ENCODE results near the gene NCOR2. TPM values are rescaled to one million over a fixed set of nuclear protein-coding genes. Genes with fewer than 3 reads are reported as not detected.

Gene NCOR2
- total RNA-seq, 1 experiment from 2014 or later = 326 TPM

GRCh38 chr12:124543590-124544310 is 23.7 kb downstream of the NCOR2 start (continued):
- TF ChIP-seq ATF2 (CRISPR knock-in tag; IDR thresholded peaks at IDR 0.05; ENCODE audit: borderline replicate concordance, low read depth) = no peak
- TF ChIP-seq OVOL2 (CRISPR knock-in tag; IDR thresholded peaks at IDR 0.05; ENCODE audit: borderline replicate concordance) = no peak
- no peak for TF ChIP-seq HMGA2 (CRISPR knock-in tag; IDR thresholded peaks at IDR 0.05)
- no peak for TF ChIP-seq ZNF671 (CRISPR knock-in tag; IDR thresholded peaks at IDR 0.05)
- TF ChIP-seq KAT7 (CRISPR knock-in tag; IDR thresholded peaks at IDR 0.05; ENCODE audit: borderline replicate concordance) = no peak
- no peak for TF ChIP-seq CBFB (CRISPR knock-in tag; IDR thresholded peaks at IDR 0.05; ENCODE audit: low read depth)
- TF ChIP-seq SMAD3 (CRISPR knock-in tag; IDR thresholded peaks at IDR 0.05; ENCODE audit: borderline replicate concordance) = no peak
- no peak for TF ChIP-seq ESRRA (CRISPR knock-in tag; IDR thresholded peaks at IDR 0.05; ENCODE audit: borderline replicate concordance)
- no peak for TF ChIP-seq ZNF423 (CRISPR knock-in tag; IDR thresholded peaks at IDR 0.05)
- TF ChIP-seq GRHL2 (CRISPR knock-in tag; IDR thresholded peaks at IDR 0.05; ENCODE audit: insufficient replicate concordance, severe bottlenecking) = no peak

GRCh38 chr12:124543052-124543589 is 24.3 kb downstream of the NCOR2 start:
- peak; percentile 15 for ATAC-seq
- ChIA-PET CTCF (no interaction called here), POLR2A (no interaction called here)
- Mint-ChIP-seq H3K4me3 (no peak overlapping the region), H3K36me3 (no peaks in the 10 kb centered on the region), H3K27ac (peak overlapping the region; percentile 53; the same call in 1 of the 2 replicates), H3K9me3 (no peaks in the 10 kb centered on the region), H3K4me1 (peaks cover 56% of the 10 kb centered on the region), H3K27me3 (ENCODE audit: low read depth) (no peaks in the 10 kb centered on the region)
- DNase-seq (ENCODE audit: low spot score) = no peak
- TF ChIP-seq ZNF396 (CRISPR knock-in tag; IDR thresholded peaks at IDR 0.05; ENCODE audit: borderline replicate concordance) = no peak
- TF ChIP-seq ARID4B (CRISPR knock-in tag; IDR thresholded peaks at IDR 0.05; ENCODE audit: borderline replicate concordance) = no peak
- no peak for TF ChIP-seq IRF2 (CRISPR knock-in tag; IDR thresholded peaks at IDR 0.05; ENCODE audit: borderline replicate concordance, low read depth)
- TF ChIP-seq ZNF532 (CRISPR knock-in tag; IDR thresholded peaks at IDR 0.05; ENCODE audit: borderline replicate concordance) = no peak
- TF ChIP-seq KAT7 (CRISPR knock-in tag; IDR thresholded peaks at IDR 0.05; ENCODE audit: borderline replicate concordance) = no peak
- TF ChIP-seq ZNF232 (CRISPR knock-in tag; IDR thresholded peaks at IDR 0.05) = no peak
- TF ChIP-seq RELA (CRISPR knock-in tag; IDR thresholded peaks at IDR 0.05; ENCODE audit: borderline replicate concordance) = no peak
- TF ChIP-seq E2F4 (CRISPR knock-in tag; IDR thresholded peaks at IDR 0.05; ENCODE audit: borderline replicate concordance, low read depth) = no peak
- no peak for TF ChIP-seq JAZF1 (CRISPR knock-in tag; IDR thresholded peaks at IDR 0.05)
- TF ChIP-seq HMGA2 (CRISPR knock-in tag; IDR thresholded peaks at IDR 0.05) = no peak
- no peak for TF ChIP-seq ATF2 (CRISPR knock-in tag; IDR thresholded peaks at IDR 0.05; ENCODE audit: borderline replicate concordance, low read depth)
- no peak for TF ChIP-seq ZNF219 (CRISPR knock-in tag; IDR thresholded peaks at IDR 0.05; ENCODE audit: borderline replicate concordance)
- no peak for TF ChIP-seq ZNF138 (CRISPR knock-in tag; conservative IDR thresholded peaks at IDR 0.05)

Data from WTC11 (cell line).